Panc1 (cell line): ENCODE measurements around the gene FBN1.

Experiments used
- CTCF ChIP-seq: fragments of 450-650 bp; IDR thresholded peaks from 2 replicates; pipeline ENCODE4 v1.5.1; 2017; ENCODE audit warnings: mild to moderate bottlenecking
- POLR2AphosphoS5 ChIP-seq: IDR thresholded peaks from 2 replicates; pipeline ENCODE4 v1.6.1; 2012; ENCODE audit warnings: mild to moderate bottlenecking, low read depth, low read length, moderate library complexity
- REST ChIP-seq, 2 experiments: IDR thresholded peaks; 2 replicates each; pipeline ENCODE4 v1.6.1; 2011 to 2012; ENCODE audit warnings: low read depth in 2 of 2, control low read depth in 1 of 2, low read length in 1 of 2, mild to moderate bottlenecking in 1 of 2, moderate library complexity in 1 of 2; ENCODE audit not compliant: insufficient read depth in 1 of 2
- SIN3A ChIP-seq: IDR thresholded peaks from 2 replicates; pipeline ENCODE4 v1.6.1; 2012; ENCODE audit warnings: low read depth, mild to moderate bottlenecking, low read length, moderate library complexity, borderline replicate concordance; ENCODE audit not compliant: insufficient read depth
- TCF7L2 ChIP-seq: IDR thresholded peaks from 2 replicates; pipeline ENCODE4 v1.6.1; 2011; ENCODE audit warnings: mild to moderate bottlenecking, low read depth, low read length, inconsistent platforms

DNA sequence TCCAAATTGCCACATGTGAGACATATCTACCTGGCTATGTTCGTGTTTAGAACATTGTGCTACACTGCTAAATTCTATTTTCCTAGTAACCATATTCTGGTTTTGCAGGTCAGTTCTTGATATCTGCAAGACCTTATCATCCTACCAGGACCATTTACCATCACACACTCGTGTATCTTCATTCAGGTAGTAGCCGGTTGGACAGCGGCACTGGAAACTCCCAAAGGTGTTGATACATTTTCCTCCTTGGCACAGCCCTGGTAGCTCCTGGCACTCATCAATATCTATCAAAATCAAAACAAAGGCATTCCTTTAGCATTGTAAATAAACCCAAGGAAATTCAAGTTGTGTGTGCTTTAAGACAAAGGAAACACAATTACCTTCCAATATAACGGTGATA lies 180.1 kb downstream of the FBN1 start:
- no peak for TF ChIP-seq CTCF
- TF ChIP-seq POLR2AphosphoS5, result no peak
- TF ChIP-seq REST (IDR thresholded peaks at IDR 0.05; ENCODE audit: insufficient read depth in 1 of 2, low read depth in 2 of 2, low read length in 1 of 2), result no peak
- no peak for TF ChIP-seq TCF7L2
- no peak for TF ChIP-seq SIN3A
